HEK293T (cell line): ENCODE results near the gene TMCC3.

ENCODE experiments used
- CTCF ChIA-PET: fragments of 350-600 bp; formaldehyde crosslinking; extraction: SDS; loops from one replicate; lab custom pipeline; 2021; ENCODE audit warnings: antibody characterized with exemption, inconsistent platforms; lab: Yijun Ruan, JAX
- POLR2A ChIA-PET: fragments of 350-600 bp; formaldehyde crosslinking; extraction: SDS; loops from one replicate; lab custom pipeline; 2020; ENCODE audit warnings: antibody characterized with exemption, inconsistent platforms; lab: Yijun Ruan, JAX
- DNase-seq: peaks from one replicate; pipeline ENCODE4 v3.0.0; 2012; ENCODE audit warnings: mixed read lengths; ENCODE audit errors: extremely low spot score
- ARNT ChIP-seq: fragments of 450-650 bp; IDR thresholded peaks from 2 replicates; pipeline ENCODE4 v1.6.1; 2017; ENCODE audit warnings: mild to moderate bottlenecking
- BHLHE40 ChIP-seq: fragments of 450-650 bp; IDR thresholded peaks from 2 replicates; pipeline ENCODE4 v1.6.1; 2016; ENCODE audit warnings: mild to moderate bottlenecking, moderate library complexity, borderline replicate concordance
- CTBP1 ChIP-seq: fragments of 450-650 bp; IDR thresholded peaks from 2 replicates; pipeline ENCODE4 v1.6.1; 2016; ENCODE audit warnings: borderline replicate concordance
- ELF4 ChIP-seq: fragments of 450-650 bp; IDR thresholded peaks from 2 replicates; pipeline ENCODE4 v1.6.1; 2017; ENCODE audit warnings: antibody characterized with exemption
- FOXA1 ChIP-seq: fragments of 450-650 bp; IDR thresholded peaks from 2 replicates; pipeline ENCODE4 v1.6.1; 2016; ENCODE audit warnings: mild to moderate bottlenecking
- FOXK2 ChIP-seq: fragments of 450-650 bp; IDR thresholded peaks from 2 replicates; pipeline ENCODE4 v1.6.1; 2016; ENCODE audit warnings: mild to moderate bottlenecking
- FOXM1 ChIP-seq: fragments of 450-650 bp; IDR thresholded peaks from 2 replicates; pipeline ENCODE4 v1.6.1; 2017; ENCODE audit warnings: mild to moderate bottlenecking, borderline replicate concordance
- HDGF ChIP-seq: fragments of 450-650 bp; IDR thresholded peaks from 2 replicates; pipeline ENCODE4 v1.6.1; 2017; ENCODE audit warnings: antibody characterized with exemption, borderline replicate concordance
- L3MBTL2 ChIP-seq: fragments of 450-650 bp; conservative IDR thresholded peaks from 2 replicates; pipeline ENCODE4 v1.6.1; 2016; ENCODE audit warnings: mild to moderate bottlenecking
- LEF1 ChIP-seq: fragments of 450-650 bp; IDR thresholded peaks from 2 replicates; pipeline ENCODE4 v1.6.1; 2017; ENCODE audit warnings: mild to moderate bottlenecking, borderline replicate concordance
- NFRKB ChIP-seq: fragments of 450-650 bp; IDR thresholded peaks from 2 replicates; pipeline ENCODE4 v1.6.1; 2016; ENCODE audit warnings: mild to moderate bottlenecking, moderate library complexity
- PKNOX1 ChIP-seq: fragments of 450-650 bp; IDR thresholded peaks from 2 replicates; pipeline ENCODE4 v1.6.1; 2016
- SP1 ChIP-seq: fragments of 450-650 bp; IDR thresholded peaks from 2 replicates; pipeline ENCODE4 v1.6.1; 2017
- SUZ12 ChIP-seq: fragments of 450-650 bp; IDR thresholded peaks from 2 replicates; pipeline ENCODE4 v1.6.1; 2016; ENCODE audit warnings: mild to moderate bottlenecking
- TARDBP ChIP-seq: fragments of 450-650 bp; IDR thresholded peaks from 2 replicates; pipeline ENCODE4 v1.6.1; 2016
- ZNF384 ChIP-seq: fragments of 450-650 bp; IDR thresholded peaks from 2 replicates; pipeline ENCODE4 v1.6.1; 2016

The TMCC3 gene

GRCh38 chr12:94690198-94690771 is 39.9 kb upstream of the TMCC3 start:
- no peak for DNase-seq
- ChIA-PET POLR2A (no interaction called here), CTCF (no interaction called here)
- TF ChIP-seq FOXK2, result no peak
- TF ChIP-seq FOXM1, result no peak
- TF ChIP-seq HDGF, result no peak
- TF ChIP-seq ARNT, result no peak
- no peak for TF ChIP-seq BHLHE40
- no peak for TF ChIP-seq FOXA1
- TF ChIP-seq ZNF384, result no peak
- TF ChIP-seq PKNOX1, result no peak
- TF ChIP-seq L3MBTL2, result no peak
- no peak for TF ChIP-seq SP1
- no peak for TF ChIP-seq CTBP1

- ChIA-PET POLR2A (no interaction called here), CTCF (no interaction called here)
- no peak for TF ChIP-seq CTBP1
- TF ChIP-seq BHLHE40, result no peak
- TF ChIP-seq SP1, result no peak
- TF ChIP-seq ELF4, result no peak
- TF ChIP-seq SUZ12, result no peak
- TF ChIP-seq FOXM1, result no peak
- no peak for TF ChIP-seq L3MBTL2
- TF ChIP-seq FOXK2, result no peak
- no peak for TF ChIP-seq NFRKB
- TF ChIP-seq ZNF384, result no peak
- no peak for TF ChIP-seq PKNOX1
- no peak for TF ChIP-seq HDGF
- TF ChIP-seq ARNT, result no peak
- no peak for TF ChIP-seq LEF1
- TF ChIP-seq FOXA1, result no peak
- TF ChIP-seq TARDBP, result no peak
Observed at GRCh38 chr12:94689646-94690036, 39.3 kb upstream of the TMCC3 start.

GRCh38 chr12:94689002-94689645 is 38.8 kb upstream of the TMCC3 start:
- ChIA-PET POLR2A (no interaction called here), CTCF (no interaction called here)
- TF ChIP-seq PKNOX1 (no peak), TARDBP (no peak), HDGF (no peak), NFRKB (no peak), ARNT (no peak), FOXK2 (no peak), SP1 (no peak), FOXM1 (no peak), L3MBTL2 (no peak), FOXA1 (no peak), LEF1 (no peak), SUZ12 (no peak), CTBP1 (no peak), BHLHE40 (no peak), ZNF384 (no peak), ELF4 (no peak)
- DNase-seq, result no peak

More at GRCh38 chr12:94689646-94690036, 39.3 kb upstream of the TMCC3 start:
- no peak for DNase-seq

- no peak for DNase-seq
- TF ChIP-seq CTBP1, result no peak
- TF ChIP-seq ELF4, result no peak
- TF ChIP-seq FOXA1, result no peak
- TF ChIP-seq PKNOX1, result no peak
- TF ChIP-seq HDGF, result no peak
- TF ChIP-seq TARDBP, result no peak
- TF ChIP-seq LEF1, result no peak
- TF ChIP-seq SP1, result no peak
- TF ChIP-seq BHLHE40, result no peak
- TF ChIP-seq FOXM1, result no peak
- no peak for TF ChIP-seq ARNT
- TF ChIP-seq NFRKB, result no peak
- no peak for TF ChIP-seq FOXK2
- no peak for TF ChIP-seq ZNF384
- no peak for TF ChIP-seq SUZ12
- ChIA-PET POLR2A (no interaction called here), CTCF (no interaction called here)
Observed at GRCh38 chr12:94687891-94688290, 37.5 kb upstream of the TMCC3 start.
